IMR-90 (cell line): ENCODE data around the gene DCDC1. TPM values are rescaled to one million over a fixed set of nuclear protein-coding genes. Genes with fewer than 3 reads are reported as not detected.
A peak's percentile ranks its signal among the peaks of the same experiment; 100 is the strongest.

Experiments
- MAZ ChIP-seq: IDR thresholded peaks from 2 replicates; pipeline ENCODE4 v1.6.1; 2012; ENCODE audit warnings: low read depth, mild to moderate bottlenecking, low read length, improper control_type of control experiment, moderate library complexity, borderline replicate concordance
- SMC3 ChIP-seq: fragments of 150-350 bp; IDR thresholded peaks from 2 replicates; pipeline ENCODE4 v1.6.1; 2016; ENCODE audit warnings: low read depth, mild to moderate bottlenecking, antibody characterized with exemption, low read length, moderate library complexity
- polyA plus RNA-seq, 3 experiments: library from polyadenylated mRNA; depleted of rRNA; stranded (reverse); fragments of >200 nt; gene quantifications; 2 replicates each; pipeline ENCODE4 v1.2.3, GENCODE V29; 2012; ENCODE audit warnings: low replicate concordance in 1 of 3
- total RNA-seq: library from RNA; depleted of rRNA; stranded (reverse); fragments of >200 nt; gene quantifications from 2 replicates; pipeline ENCODE4 v1.2.3, GENCODE V29; 2012
- TF ChIP-seq, protein P1 (sequence below): fragments of 150-350 bp; IDR thresholded peaks from 2 replicates; pipeline ENCODE4 v1.6.1; 2016; ENCODE audit warnings: low read depth, mild to moderate bottlenecking, low read length, moderate library complexity, borderline replicate concordance

The DCDC1 gene
- total and polyA plus RNA-seq, 2 of the 4 experiments (the other 2 are of a cell fraction), result not detected

DNA sequence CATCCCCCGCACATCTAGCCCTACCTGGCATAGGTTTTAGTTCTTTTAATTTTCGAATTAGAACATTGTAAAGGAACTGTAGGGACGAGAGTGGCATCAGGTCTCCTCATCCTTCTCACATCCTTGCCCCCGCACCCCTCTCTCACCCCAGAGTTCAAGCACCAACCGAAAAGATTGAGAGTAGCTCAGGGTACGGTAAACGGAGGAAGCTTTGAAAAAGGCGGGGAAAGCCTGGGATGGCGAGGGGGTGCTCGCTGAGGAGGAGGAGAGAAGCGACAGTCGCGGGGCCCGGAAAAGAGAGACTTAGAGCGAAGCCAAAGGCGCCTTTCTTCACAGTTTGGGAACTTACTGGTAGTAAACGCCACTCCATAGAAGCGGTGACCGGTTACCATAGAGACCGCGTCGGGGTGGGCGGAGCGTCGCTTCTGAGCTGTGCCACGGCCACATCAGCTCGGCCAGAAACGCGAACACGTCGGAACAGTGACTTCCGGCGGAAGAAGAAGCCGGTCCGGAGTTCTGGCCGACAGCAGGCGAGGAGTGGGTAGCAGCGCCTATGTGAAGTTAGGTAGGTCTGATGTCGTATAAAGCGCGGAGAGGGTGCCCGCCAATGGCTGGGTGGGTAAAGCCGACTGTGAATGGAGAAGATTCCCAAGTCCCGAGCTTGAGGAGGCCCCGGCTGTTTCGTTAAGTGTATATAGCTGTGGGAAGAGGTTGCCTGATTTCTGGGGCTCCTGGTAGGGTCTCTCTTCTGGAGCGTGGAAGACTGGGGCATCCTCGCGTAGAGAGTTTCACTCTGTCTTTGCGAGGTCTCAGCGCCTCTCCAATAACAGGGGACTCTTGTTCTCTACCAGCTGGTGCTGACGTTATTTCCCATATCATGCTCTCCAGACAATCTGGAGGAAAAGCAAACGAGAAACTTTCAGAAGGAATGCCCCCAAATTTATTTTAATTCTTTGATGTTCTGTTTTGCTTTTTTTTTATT, at the start of gene DCDC1, which contains the start of gene DNAJC24 (continued):
- TF ChIP-seq, protein P1, sequence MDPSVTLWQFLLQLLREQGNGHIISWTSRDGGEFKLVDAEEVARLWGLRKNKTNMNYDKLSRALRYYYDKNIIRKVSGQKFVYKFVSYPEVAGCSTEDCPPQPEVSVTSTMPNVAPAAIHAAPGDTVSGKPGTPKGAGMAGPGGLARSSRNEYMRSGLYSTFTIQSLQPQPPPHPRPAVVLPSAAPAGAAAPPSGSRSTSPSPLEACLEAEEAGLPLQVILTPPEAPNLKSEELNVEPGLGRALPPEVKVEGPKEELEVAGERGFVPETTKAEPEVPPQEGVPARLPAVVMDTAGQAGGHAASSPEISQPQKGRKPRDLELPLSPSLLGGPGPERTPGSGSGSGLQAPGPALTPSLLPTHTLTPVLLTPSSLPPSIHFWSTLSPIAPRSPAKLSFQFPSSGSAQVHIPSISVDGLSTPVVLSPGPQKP, result no peak
- TF ChIP-seq MAZ, result peak; percentile 76; the same call in 1 of the 2 replicates
- TF ChIP-seq SMC3, result 0 out of 2 replicates have a peak, but pooled peaks have one; percentile 4
